Activated CD4-positive, alpha-beta T cell treated with anti-CD3 and anti-CD28 coated beads for 36 hours (primary cell): ENCODE data around the gene COMP. TPM values are rescaled to one million over a fixed set of nuclear protein-coding genes. Genes with fewer than 3 reads are reported as not detected.
A peak's percentile ranks its signal among the peaks of the same experiment; 100 is the strongest.

ENCODE experiments used
- ATAC-seq: fragments of 200-7000 bp; cut with Tn5 transposase; one replicate; pipeline ENCODE4 v1.10.0; 2021; ENCODE audit warnings: mild to moderate bottlenecking, moderate library complexity
- CTCF ChIA-PET: fragments of 350-600 bp; sonication (Branson Sonifier 250); formaldehyde crosslinking; loops from one replicate; lab custom pipeline; 2021; ENCODE audit warnings: antibody characterized with exemption; lab: Charles Lee
- POLR2A ChIA-PET: fragments of 350-600 bp; sonication (Branson Sonifier 250); formaldehyde crosslinking; loops from one replicate; lab custom pipeline; 2021; ENCODE audit warnings: antibody characterized with exemption, inconsistent platforms; lab: Charles Lee
- DNase-seq: peaks from one replicate; pipeline ENCODE4 v3.0.0-alpha.2; 2020
- H3K27ac Mint-ChIP-seq: one replicate; pipeline ENCODE4 v1.8.0; 2021; ENCODE audit warnings: mixed read lengths
- H3K27me3 Mint-ChIP-seq: one replicate; pipeline ENCODE4 v1.8.0; 2021; ENCODE audit warnings: mixed read lengths
- H3K36me3 Mint-ChIP-seq: one replicate; pipeline ENCODE4 v1.8.0; 2021; ENCODE audit warnings: low read depth, mixed read lengths
- H3K4me1 Mint-ChIP-seq: one replicate; pipeline ENCODE4 v1.8.0; 2021; ENCODE audit warnings: mixed read lengths
- H3K4me3 Mint-ChIP-seq: one replicate; pipeline ENCODE4 v1.8.0; 2021; ENCODE audit warnings: mild to moderate bottlenecking, moderate library complexity, mixed read lengths
- H3K9me3 Mint-ChIP-seq: one replicate; pipeline ENCODE4 v1.8.0; 2021; ENCODE audit warnings: low read depth, mixed read lengths
- intact Hi-C, 2 experiments: fragments of 100-400 bp; cut with DNase I in 1 of 2; cut with micrococcal nuclease in 1 of 2; formaldehyde crosslinking; loops; one replicate each; pipeline versions ENCODE4 v1.14.2 to v1.15.1; 2022 to 2024; cut with DNase I, micrococcal nuclease
- total RNA-seq, 2 experiments: library from RNA; stranded (reverse); gene quantifications; one replicate each; pipeline ENCODE4 v1.2.3, GENCODE V29; 2021

Gene COMP
- total RNA-seq, result not detected

GRCh38 chr19:18790566-18791314, at the start of gene COMP:
COMP (minus strand) TSS chr19:18791305; CDS start chr19:18791269, 36 bp downstream.
- peak within 1 kb of the TSS; percentile 6 for H3K4me3 Mint-ChIP-seq
- no peak within 1 kb of the TSS for H3K27ac Mint-ChIP-seq
- ATAC-seq (no peak), DNase-seq (no peak)
- CTCF ChIA-PET, result no interaction called here
- intact Hi-C loops, result loop anchor here (1.0 to 5.0 kb wide), 3 partner anchors 52 to 193 kb away; no protein-coding TSS in a partner anchor
- POLR2A ChIA-PET, result no interaction called here
- peaks cover 28% of the 10 kb centered on the region for H3K4me1 Mint-ChIP-seq
- peaks cover 69% of the 10 kb centered on the region for H3K27me3 Mint-ChIP-seq
- H3K9me3 Mint-ChIP-seq, result no peaks in the 10 kb centered on the region
- H3K36me3 Mint-ChIP-seq, result no peaks in the 10 kb centered on the region

GRCh38 chr19:18840288-18841267, 49.5 kb upstream of the COMP start:
- POLR2A ChIA-PET, result interaction anchor here (0.6 to 1.7 kb wide), 4 partner anchors 8 to 79 kb away, joined by 3 to 8 read pairs (median 4); partner anchors contain the start of genes COPE and DDX49

GRCh38 chr19:18839465-18840287, 48.6 kb upstream of the COMP start:
- ATAC-seq, result no peak
- no peak for DNase-seq
- POLR2A ChIA-PET, result interaction anchor here (1.7 kb wide), 1 partner anchor 9 kb away, joined by 4 read pairs; no protein-coding TSS in a partner anchor
- no peaks in the 10 kb centered on the region for H3K27me3 Mint-ChIP-seq
- H3K9me3 Mint-ChIP-seq, result no peaks in the 10 kb centered on the region
- CTCF ChIA-PET, result no interaction called here
- peaks cover 44% of the 10 kb centered on the region for H3K36me3 Mint-ChIP-seq
- intact Hi-C loops, result loop anchor here (5.0 to 10.0 kb wide), 3 partner anchors 47 to 372 kb away; partner anchors contain the start of gene COMP (in 1 of the 2)
- peaks cover 92% of the 10 kb centered on the region for H3K4me1 Mint-ChIP-seq
- no peak overlapping the region for H3K4me3 Mint-ChIP-seq
- H3K27ac Mint-ChIP-seq, result no peak overlapping the region

More at GRCh38 chr19:18840288-18841267, 49.5 kb upstream of the COMP start:
- DNase-seq, result no peak
- H3K27me3 Mint-ChIP-seq, result no peaks in the 10 kb centered on the region
- no peak overlapping the region for H3K4me3 Mint-ChIP-seq
- intact Hi-C loops, result loop anchor here in 1 of 2 experiments (5.0 to 10.0 kb wide), 2 partner anchors 48 to 366 kb away; partner anchors contain the start of gene COMP
- peaks cover 90% of the 10 kb centered on the region for H3K4me1 Mint-ChIP-seq
- no peaks in the 10 kb centered on the region for H3K9me3 Mint-ChIP-seq
- H3K27ac Mint-ChIP-seq, result no peak overlapping the region
- no peak for ATAC-seq
- H3K36me3 Mint-ChIP-seq, result peaks cover 35% of the 10 kb centered on the region
- CTCF ChIA-PET, result interaction anchor here (0.7 kb wide), 1 partner anchor 24 kb away, joined by 3 read pairs; no protein-coding TSS in a partner anchor

- ChIA-PET POLR2A (no interaction called here), CTCF (interaction anchor here (0.7 to 5.8 kb wide), 2 partner anchors 13 to 33 kb away, joined by 3 to 47 read pairs; no protein-coding TSS in a partner anchor)
- Mint-ChIP-seq H3K4me3 (peak overlapping the region; percentile 96), H3K9me3 (no peaks in the 10 kb centered on the region), H3K27ac (peak overlapping the region; percentile 8), H3K27me3 (no peaks in the 10 kb centered on the region), H3K4me1 (peaks cover 62% of the 10 kb centered on the region), H3K36me3 (peaks cover 53% of the 10 kb centered on the region)
- intact Hi-C loops, result loop anchor here in 1 of 2 experiments (5.0 kb wide), 1 partner anchor 492 kb away; the partner anchor contains the start of gene PGPEP1
- no peak for ATAC-seq
- DNase-seq, result no peak
These were observed 43.5 kb upstream of the COMP start for GRCh38 chr19:18834644-18834984.

- intact Hi-C loops, result loop anchor here in 1 of 2 experiments (1.0 to 5.0 kb wide), 3 partner anchors 9 to 492 kb away; partner anchors contain the start of genes PGPEP1 and TMEM161A
- Mint-ChIP-seq H3K36me3 (peaks cover 48% of the 10 kb centered on the region), H3K27me3 (no peaks in the 10 kb centered on the region), H3K4me3 (peak overlapping the region; percentile 96), H3K9me3 (no peaks in the 10 kb centered on the region), H3K4me1 (peaks cover 56% of the 10 kb centered on the region), H3K27ac (peak overlapping the region; percentile 87)
- POLR2A ChIA-PET, result interaction anchor here (0.6 kb wide), 1 partner anchor 1120 kb away, joined by 3 read pairs; no protein-coding TSS in a partner anchor
- no peak for ATAC-seq
- DNase-seq, result peak; percentile 30
- CTCF ChIA-PET, result interaction anchor here (0.6 to 5.8 kb wide), 4 partner anchors 14 to 355 kb away, joined by 3 to 47 read pairs (median 4); partner anchors contain the start of gene REX1BD
These were observed 42.9 kb upstream of the COMP start for GRCh38 chr19:18833849-18834643.

- Mint-ChIP-seq H3K27me3 (no peaks in the 10 kb centered on the region), H3K9me3 (no peaks in the 10 kb centered on the region), H3K4me1 (peaks cover 47% of the 10 kb centered on the region), H3K27ac (peak overlapping the region; percentile 90), H3K36me3 (peaks cover 43% of the 10 kb centered on the region), H3K4me3 (peak overlapping the region; percentile 96)
- CTCF ChIA-PET, result interaction anchor here (1.3 to 5.8 kb wide), 3 partner anchors 12 to 245 kb away, joined by 8 to 47 read pairs (median 8); no protein-coding TSS in a partner anchor
- DNase-seq (no peak), ATAC-seq (no peak)
- intact Hi-C loops, result loop anchor here in 1 of 2 experiments (1.0 to 5.0 kb wide), 3 partner anchors 10 to 491 kb away; partner anchors contain the start of genes PGPEP1 and TMEM161A
- POLR2A ChIA-PET, result interaction anchor here (0.6 to 1.9 kb wide), 2 partner anchors 11 to 86 kb away, joined by 4 to 12 read pairs; partner anchors contain the start of genes COPE and DDX49
These were observed 42.0 kb upstream of the COMP start for GRCh38 chr19:18833141-18833476.

- Mint-ChIP-seq H3K4me3 (peak overlapping the region; percentile 96), H3K36me3 (peaks cover 38% of the 10 kb centered on the region), H3K4me1 (peaks cover 41% of the 10 kb centered on the region), H3K27ac (peak overlapping the region; percentile 90), H3K27me3 (peaks cover 3% of the 10 kb centered on the region), H3K9me3 (no peaks in the 10 kb centered on the region)
- ChIA-PET CTCF (interaction anchor here (1.2 to 5.8 kb wide), 4 partner anchors 12 to 245 kb away, joined by 3 to 47 read pairs (median 8); no protein-coding TSS in a partner anchor), POLR2A (interaction anchor here (0.6 to 1.9 kb wide), 6 partner anchors 9 to 551 kb away, joined by 3 to 12 read pairs (median 3); partner anchors contain the start of genes COPE, DDX49 and JUND)
- peak; percentile 56 for DNase-seq
- peak; percentile 57 for ATAC-seq
- intact Hi-C loops, result loop anchor here in 1 of 2 experiments (1.0 to 5.0 kb wide), 3 partner anchors 11 to 490 kb away; partner anchors contain the start of genes PGPEP1 and TMEM161A
These were observed 41.4 kb upstream of the COMP start for GRCh38 chr19:18832306-18833140.

- Mint-ChIP-seq H3K4me3 (peak within 1 kb of the TSS; percentile 96), H3K9me3 (no peaks in the 10 kb centered on the region), H3K4me1 (peaks cover 34% of the 10 kb centered on the region), H3K36me3 (peaks cover 38% of the 10 kb centered on the region), H3K27me3 (peaks cover 3% of the 10 kb centered on the region), H3K27ac (peak within 1 kb of the TSS; percentile 90)
- POLR2A ChIA-PET, result interaction anchor here (0.6 to 1.9 kb wide), 7 partner anchors 10 to 550 kb away, joined by 3 to 12 read pairs (median 3); partner anchors contain the start of genes COPE, DDX49 and JUND
- DNase-seq (peak; percentile 98), ATAC-seq (peak; percentile 82)
- CTCF ChIA-PET, result interaction anchor here (0.5 to 5.8 kb wide), 8 partner anchors 13 to 410 kb away, joined by 3 to 47 read pairs (median 3); no protein-coding TSS in a partner anchor
- intact Hi-C loops, result loop anchor here in 1 of 2 experiments (1.0 to 5.0 kb wide), 12 partner anchors 46 to 489 kb away; partner anchors contain the start of genes ARMC6, BORCS8, COPE and CRTC1
These were observed 40.6 kb upstream of the COMP start, which contains the start of gene UPF1 for GRCh38 chr19:18831524-18832305. UPF1 (plus strand) TSS chr19:18831959; CDS start chr19:18832210, 251 bp downstream.
